ENCODE results near the gene NUDT16L1. TPM values are rescaled to one million over a fixed set of nuclear protein-coding genes. Genes with fewer than 3 reads are reported as not detected.
"Not testable (repeated sequence)": the region's sequence is repeated elsewhere in the genome, so short reads cannot be mapped to it uniquely, and the experiment has no call there.

NUDT16L1 gene
- total and polyA plus RNA-seq, 9 of the 15 experiments (the other 6 are each of a cell fraction or from before 2014, with no cell fraction given), result 1.4 to 37.6 (median 13.7) TPM

DNA sequence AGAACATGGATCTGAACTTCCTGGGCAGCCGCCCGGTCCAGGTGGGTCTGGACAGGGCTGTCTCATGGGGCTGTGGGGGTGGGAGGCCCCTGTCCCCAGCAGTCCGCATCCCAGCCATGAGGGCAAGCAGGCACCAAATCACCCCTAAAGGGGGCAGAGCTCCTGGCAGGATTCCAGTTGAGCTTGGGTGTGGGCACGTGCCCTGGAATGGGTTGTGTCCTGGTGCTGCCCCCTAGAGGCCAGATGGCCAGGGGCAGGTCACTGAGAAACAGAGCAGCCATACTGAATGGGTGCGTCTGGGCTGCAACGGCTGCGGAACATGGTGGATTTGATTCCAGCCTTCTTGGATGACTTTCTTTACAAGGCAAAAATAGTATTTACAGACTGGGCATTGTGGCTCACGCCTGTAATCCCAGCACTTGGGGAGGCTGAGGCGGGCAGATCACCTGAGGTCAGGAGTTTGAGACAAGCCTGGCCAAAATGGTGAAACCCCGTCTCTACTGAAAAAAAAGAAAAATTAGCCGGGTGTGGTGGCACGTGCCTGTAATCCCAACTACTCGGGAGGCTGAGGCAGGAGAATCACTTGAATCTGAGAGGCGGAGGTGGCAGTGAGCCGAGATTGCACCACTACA lies 42.8 kb upstream of the NUDT16L1 start (continued):
- TF ChIP-seq YY1 (IDR thresholded peaks at IDR 0.05; ENCODE audit: borderline replicate concordance in 1 of 3, control insufficient read depth in 1 of 3, extremely low read depth in 1 of 3, insufficient read depth in 3 of 3, insufficient read length in 1 of 3, insufficient replicate concordance in 2 of 3, low read depth in 1 of 3, low read length in 2 of 3) (peak in 2 of 3 experiments; percentile 55 to 81), HNRNPL (IDR thresholded peaks at IDR 0.05; ENCODE audit: low read depth, low read length) (0 out of 2 replicates have a peak, but pooled peaks have one; percentile 25), LEF1 (IDR thresholded peaks at IDR 0.05) (0 out of 2 replicates have a peak, but pooled peaks have one; percentile 53), BHLHE40 (IDR thresholded peaks at IDR 0.05; ENCODE audit: low read length) (peak; percentile 100), TBL1XR1 (IDR thresholded peaks at IDR 0.05; ENCODE audit: low read length in 2 of 2) (0 out of 4 replicates have a peak, but pooled peaks of 1 of the 2 experiments have one; percentile 8), RAD21 (CRISPR knock-in tag; conservative IDR thresholded peaks at IDR 0.05 in 1 of 2, IDR thresholded peaks at IDR 0.05 in 1 of 2) (peak in 1 of 2 experiments; percentile 55; a peak in 2 of 4 replicates), ESRRA (IDR thresholded peaks at IDR 0.05; ENCODE audit: borderline replicate concordance, low read depth) (0 out of 2 replicates have a peak, but pooled peaks have one; percentile 24)
- TF ChIP-seq, protein P1, sequence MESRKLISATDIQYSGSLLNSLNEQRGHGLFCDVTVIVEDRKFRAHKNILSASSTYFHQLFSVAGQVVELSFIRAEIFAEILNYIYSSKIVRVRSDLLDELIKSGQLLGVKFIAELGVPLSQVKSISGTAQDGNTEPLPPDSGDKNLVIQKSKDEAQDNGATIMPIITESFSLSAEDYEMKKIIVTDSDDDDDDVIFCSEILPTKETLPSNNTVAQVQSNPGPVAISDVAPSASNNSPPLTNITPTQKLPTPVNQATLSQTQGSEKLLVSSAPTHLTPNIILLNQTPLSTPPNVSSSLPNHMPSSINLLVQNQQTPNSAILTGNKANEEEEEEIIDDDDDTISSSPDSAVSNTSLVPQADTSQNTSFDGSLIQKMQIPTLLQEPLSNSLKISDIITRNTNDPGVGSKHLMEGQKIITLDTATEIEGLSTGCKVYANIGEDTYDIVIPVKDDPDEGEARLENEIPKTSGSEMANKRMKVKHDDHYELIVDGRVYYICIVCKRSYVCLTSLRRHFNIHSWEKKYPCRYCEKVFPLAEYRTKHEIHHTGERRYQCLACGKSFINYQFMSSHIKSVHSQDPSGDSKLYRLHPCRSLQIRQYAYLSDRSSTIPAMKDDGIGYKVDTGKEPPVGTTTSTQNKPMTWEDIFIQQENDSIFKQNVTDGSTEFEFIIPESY (CRISPR knock-in tag; IDR thresholded peaks at IDR 0.05), result peak; percentile 74; the same call in 1 of the 2 replicates
- TF ChIP-seq, protein P2, sequence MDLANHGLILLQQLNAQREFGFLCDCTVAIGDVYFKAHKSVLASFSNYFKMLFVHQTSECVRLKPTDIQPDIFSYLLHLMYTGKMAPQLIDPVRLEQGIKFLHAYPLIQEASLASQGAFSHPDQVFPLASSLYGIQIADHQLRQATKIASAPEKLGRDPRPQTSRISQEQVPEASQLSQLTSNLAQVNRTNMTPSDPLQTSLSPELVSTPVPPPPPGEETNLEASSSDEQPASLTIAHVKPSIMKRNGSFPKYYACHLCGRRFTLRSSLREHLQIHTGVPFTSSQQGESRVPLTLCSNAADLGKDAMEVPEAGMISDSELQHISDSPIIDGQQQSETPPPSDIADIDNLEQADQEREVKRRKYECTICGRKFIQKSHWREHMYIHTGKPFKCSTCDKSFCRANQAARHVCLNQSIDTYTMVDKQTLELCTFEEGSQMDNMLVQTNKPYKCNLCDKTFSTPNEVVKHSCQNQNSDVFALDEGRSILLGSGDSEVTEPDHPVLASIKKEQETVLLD (IDR thresholded peaks at IDR 0.05), result peak; percentile 55; the same call in 1 of the 2 replicates
- TF ChIP-seq, protein P3, sequence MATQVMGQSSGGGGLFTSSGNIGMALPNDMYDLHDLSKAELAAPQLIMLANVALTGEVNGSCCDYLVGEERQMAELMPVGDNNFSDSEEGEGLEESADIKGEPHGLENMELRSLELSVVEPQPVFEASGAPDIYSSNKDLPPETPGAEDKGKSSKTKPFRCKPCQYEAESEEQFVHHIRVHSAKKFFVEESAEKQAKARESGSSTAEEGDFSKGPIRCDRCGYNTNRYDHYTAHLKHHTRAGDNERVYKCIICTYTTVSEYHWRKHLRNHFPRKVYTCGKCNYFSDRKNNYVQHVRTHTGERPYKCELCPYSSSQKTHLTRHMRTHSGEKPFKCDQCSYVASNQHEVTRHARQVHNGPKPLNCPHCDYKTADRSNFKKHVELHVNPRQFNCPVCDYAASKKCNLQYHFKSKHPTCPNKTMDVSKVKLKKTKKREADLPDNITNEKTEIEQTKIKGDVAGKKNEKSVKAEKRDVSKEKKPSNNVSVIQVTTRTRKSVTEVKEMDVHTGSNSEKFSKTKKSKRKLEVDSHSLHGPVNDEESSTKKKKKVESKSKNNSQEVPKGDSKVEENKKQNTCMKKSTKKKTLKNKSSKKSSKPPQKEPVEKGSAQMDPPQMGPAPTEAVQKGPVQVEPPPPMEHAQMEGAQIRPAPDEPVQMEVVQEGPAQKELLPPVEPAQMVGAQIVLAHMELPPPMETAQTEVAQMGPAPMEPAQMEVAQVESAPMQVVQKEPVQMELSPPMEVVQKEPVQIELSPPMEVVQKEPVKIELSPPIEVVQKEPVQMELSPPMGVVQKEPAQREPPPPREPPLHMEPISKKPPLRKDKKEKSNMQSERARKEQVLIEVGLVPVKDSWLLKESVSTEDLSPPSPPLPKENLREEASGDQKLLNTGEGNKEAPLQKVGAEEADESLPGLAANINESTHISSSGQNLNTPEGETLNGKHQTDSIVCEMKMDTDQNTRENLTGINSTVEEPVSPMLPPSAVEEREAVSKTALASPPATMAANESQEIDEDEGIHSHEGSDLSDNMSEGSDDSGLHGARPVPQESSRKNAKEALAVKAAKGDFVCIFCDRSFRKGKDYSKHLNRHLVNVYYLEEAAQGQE (IDR thresholded peaks at IDR 0.05; ENCODE audit: borderline replicate concordance), result peak; percentile 13; the same call in 1 of the 2 replicates
- TF ChIP-seq, protein P3 (CRISPR knock-in tag; IDR thresholded peaks at IDR 0.05; ENCODE audit: low read depth), result not testable (repeated sequence)
- TF ChIP-seq, protein P4, sequence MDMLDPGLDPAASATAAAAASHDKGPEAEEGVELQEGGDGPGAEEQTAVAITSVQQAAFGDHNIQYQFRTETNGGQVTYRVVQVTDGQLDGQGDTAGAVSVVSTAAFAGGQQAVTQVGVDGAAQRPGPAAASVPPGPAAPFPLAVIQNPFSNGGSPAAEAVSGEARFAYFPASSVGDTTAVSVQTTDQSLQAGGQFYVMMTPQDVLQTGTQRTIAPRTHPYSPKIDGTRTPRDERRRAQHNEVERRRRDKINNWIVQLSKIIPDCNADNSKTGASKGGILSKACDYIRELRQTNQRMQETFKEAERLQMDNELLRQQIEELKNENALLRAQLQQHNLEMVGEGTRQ (CRISPR knock-in tag; IDR thresholded peaks at IDR 0.05), result peak; percentile 86
